DMS53 treated with DMSO at 0.1 percent for 48 hours (cell line): ENCODE measurements around the gene KRTCAP2.
"Not testable (repeated sequence)": the region's sequence is repeated elsewhere in the genome, so short reads cannot be mapped to it uniquely, and the experiment has no call there.

Experiments
- DNase-seq: peaks from one replicate; lab custom pipeline; 2025; ENCODE audit not compliant: unreplicated experiment; lab: John Stamatoyannopoulos, UW

Gene KRTCAP2

GRCh38 chr1:155172732-155173477, at the start of gene KRTCAP2:
Gene KRTCAP2, minus strand, starts transcription at chr1:155173304. Its CDS starts 80 bp downstream, at chr1:155173224.
- DNase-seq, result peak; percentile 95

DNA sequence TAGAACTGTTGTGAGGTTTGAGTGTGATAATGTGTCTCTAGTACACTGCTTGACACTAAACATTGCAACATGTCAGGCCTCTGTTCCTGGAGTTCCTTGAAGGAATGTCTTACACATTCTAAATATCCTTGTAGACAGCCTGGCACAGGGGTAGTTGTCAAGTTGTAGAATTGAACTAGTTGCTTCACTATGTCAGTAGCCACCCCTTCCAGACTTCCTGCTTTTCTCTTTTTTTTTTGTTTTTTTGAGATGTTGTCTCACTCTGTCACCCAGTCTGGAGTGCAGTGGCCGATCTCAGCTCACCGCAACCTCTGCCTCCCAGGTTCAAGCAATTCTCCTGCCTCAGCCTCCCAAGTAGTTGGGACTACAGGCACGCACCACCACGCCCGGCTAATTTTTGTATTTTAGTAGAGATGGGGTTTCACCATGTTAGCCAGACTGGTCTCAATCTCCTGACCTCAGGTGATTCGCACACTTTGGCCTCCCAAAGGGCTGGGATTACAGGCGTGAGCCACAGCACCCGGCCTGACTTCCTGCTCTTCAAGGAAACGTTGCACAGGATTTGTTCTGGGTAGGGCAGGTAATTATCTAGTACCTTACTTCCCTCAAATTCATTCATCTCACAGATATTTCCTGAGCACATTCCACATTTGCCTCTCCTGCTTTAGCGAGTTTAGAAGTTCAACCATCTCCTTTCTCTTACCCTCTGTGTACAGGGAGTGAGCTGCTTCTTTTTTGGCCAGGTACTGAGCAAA, 47.3 kb upstream of the KRTCAP2 start:
- not testable (repeated sequence) for DNase-seq

GRCh38 chr1:155219592-155220031, 46.5 kb upstream of the KRTCAP2 start:
- peak; percentile 52 for DNase-seq

GRCh38 chr1:155218854-155219591, 45.9 kb upstream of the KRTCAP2 start:
- DNase-seq, result peak; percentile 78

DNA sequence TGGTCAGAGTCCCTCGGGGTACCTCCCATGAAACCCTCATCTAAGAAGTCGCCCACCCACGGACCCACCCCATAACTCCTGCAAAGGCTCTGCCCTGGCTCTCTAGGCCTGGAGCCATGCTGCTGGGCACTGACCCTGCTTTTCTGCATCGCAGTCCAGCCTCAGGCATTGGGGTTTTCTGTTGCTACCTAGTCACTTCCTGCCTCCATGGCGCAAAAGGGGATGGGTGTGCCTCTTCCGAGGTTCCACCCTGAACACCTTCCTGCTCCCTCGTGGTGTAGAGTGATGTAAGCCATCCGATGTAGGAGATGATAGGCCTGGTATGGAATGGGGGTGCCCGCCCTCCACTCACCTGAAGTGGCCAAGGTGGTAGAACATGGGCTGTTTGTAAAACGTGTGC, 41.6 kb upstream of the KRTCAP2 start:
- DNase-seq, result not testable (repeated sequence)

DNA sequence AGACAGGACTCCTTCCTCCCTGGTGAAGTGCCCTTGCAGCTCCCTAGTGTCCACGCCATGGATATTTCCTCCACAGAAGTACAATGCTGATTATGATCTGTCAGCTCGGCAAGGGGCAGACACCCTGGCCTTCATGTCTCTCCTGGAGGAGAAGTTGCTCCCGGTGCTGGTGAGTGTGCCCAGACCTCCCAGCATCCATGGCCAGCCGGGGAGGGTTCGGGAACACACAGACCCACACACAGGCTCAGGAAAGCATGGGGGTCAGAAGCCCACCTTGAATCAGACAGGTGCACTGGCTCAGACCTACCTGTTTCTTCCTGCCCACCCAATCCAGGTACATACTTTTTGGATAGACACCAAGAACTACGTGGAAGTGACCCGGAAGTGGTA, 38.9 kb upstream of the KRTCAP2 start:
- DNase-seq, result not testable (repeated sequence)

- not testable (repeated sequence) for DNase-seq
These were observed 38.4 kb upstream of the KRTCAP2 start for GRCh38 chr1:155211381-155212050.

DNA sequence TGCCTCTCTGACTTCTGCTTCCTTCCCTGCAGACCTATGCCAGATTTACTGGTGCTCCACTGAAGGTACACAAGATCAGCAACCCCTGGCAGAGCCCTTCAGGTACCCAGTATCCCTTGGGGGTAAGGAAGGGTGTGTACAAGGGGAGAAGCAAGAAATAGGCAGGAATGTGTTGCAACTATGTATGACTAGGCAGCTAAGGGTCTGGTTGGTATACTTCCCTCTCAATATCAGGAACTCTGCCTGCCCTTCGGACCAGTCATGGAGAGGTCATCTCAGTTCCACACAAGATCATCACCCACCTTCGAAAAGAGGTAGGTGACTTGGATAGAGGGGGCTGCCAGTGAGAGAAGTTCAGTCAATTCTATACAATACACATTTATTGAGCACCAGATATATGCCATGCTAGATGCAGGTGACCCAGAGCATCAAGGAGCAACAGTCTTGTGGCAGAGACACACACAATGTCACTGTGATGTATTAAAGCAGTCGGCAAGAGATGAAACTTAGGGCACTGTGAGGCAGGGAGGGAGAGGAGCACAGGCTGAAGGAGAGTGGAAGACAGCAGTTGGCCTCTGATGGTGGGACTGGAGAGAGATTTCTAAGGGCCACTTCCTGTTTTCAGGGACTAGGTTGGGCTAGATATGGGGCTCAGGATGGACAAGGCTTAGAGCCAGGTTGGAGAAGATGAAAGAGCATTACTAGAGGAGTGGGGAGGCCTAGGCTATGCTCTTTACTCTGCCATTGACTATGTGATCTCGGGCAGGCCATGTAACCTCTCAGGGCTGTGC, 37.4 kb upstream of the KRTCAP2 start:
- no peak for DNase-seq

GRCh38 chr1:155209312-155209721, 36.2 kb upstream of the KRTCAP2 start:
- DNase-seq, result no peak

GRCh38 chr1:155208541-155209311, 35.6 kb upstream of the KRTCAP2 start, which contains the start of gene MTX1:
Gene MTX1, plus strand, starts transcription at chr1:155208695. Its CDS starts 110 bp downstream, at chr1:155208805.
- DNase-seq, result peak; percentile 63

GRCh38 chr1:155207806-155208540, 34.9 kb upstream of the KRTCAP2 start, which contains the start of gene THBS3:
Gene THBS3, minus strand, starts transcription at chr1:155207897. Its CDS starts 21 bp downstream, at chr1:155207876.
- peak; percentile 63 for DNase-seq

GRCh38 chr1:155206891-155207805, 34.0 kb upstream of the KRTCAP2 start:
- DNase-seq, result peak; percentile 80

DNA sequence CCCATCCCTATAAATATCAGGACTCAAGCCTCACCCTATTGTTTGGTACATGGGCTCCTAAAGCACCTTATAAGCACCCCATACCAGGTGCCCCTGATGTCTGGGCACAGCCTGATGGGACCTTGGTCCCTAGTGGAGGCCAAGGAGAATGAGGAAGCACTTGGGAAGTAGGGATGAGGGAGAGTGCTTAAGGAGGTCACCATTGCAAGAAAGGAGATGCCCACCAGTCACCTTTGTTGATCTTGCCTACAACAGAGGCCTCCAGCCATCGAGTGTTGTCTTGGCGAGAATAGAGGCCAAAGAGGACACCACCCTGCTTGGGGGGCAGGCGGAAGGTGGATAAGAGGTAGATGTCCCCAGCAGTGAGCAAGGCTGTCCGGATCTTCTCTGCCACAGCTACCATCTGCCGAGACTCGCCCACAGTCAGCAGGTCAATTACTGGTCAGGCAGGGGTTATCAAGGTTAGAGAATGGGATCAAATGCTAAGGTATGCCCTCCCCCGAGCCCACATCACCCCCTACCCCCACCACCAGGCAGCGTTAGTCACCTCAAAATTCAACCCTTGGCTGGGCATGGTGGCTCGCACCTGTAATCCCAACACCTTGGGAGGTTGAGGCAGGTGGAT, 33.0 kb upstream of the KRTCAP2 start:
- no peak for DNase-seq

DNA sequence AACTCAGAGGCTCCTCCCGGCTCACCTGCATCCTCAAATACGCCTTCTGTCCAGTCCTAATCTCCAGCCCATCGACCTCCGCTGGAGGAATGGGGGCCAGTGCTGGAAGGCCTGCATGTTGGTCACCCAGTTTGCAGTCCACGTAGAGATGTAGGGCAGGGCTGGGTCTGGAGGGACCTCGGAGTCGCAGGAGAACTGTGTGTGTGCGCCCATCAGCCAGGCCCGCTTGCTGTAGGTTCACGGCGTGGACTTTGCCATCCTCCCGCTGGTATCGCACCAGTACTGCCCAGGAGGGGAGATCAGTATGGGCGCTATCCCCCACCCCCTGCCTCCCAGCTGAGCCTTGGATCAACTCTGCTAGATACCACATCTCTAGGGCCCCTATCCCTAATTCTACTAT, 31.9 kb upstream of the KRTCAP2 start:
- no peak for DNase-seq

GRCh38 chr1:155202731-155203515, 29.8 kb upstream of the KRTCAP2 start:
- DNase-seq, result no peak

- no peak for DNase-seq
These were observed 29.1 kb upstream of the KRTCAP2 start for GRCh38 chr1:155202198-155202597.
